Central memory CD8-positive, alpha-beta T cell (primary cell): Measurements from ENCODE around the gene IP6K3.

Experiments used
- ATAC-seq: fragments of 150-1000 bp; cut with Tn5 transposase; replicated peaks from 2 replicates; pipeline ENCODE4 v1.10.0; 2022; ENCODE audit warnings: mild to moderate bottlenecking, moderate FRiP score, moderate number of reproducible peaks; ENCODE audit not compliant: poor library complexity, severe bottlenecking; ENCODE audit errors: extremely low read depth
- DNase-seq, 2 donors: peaks; one replicate each; pipeline ENCODE4 v3.0.0; 2021; ENCODE audit warnings: low spot score in 2 of 2
- H3K27ac Mint-ChIP-seq: one replicate; pipeline ENCODE4 v1.8.0; 2022; ENCODE audit warnings: low read depth, mild to moderate bottlenecking, moderate library complexity, mixed read lengths
- H3K27me3 Mint-ChIP-seq: one replicate; pipeline ENCODE4 v1.8.0; 2022; ENCODE audit warnings: mixed read lengths
- H3K36me3 Mint-ChIP-seq: one replicate; pipeline ENCODE4 v1.8.0; 2022; ENCODE audit warnings: mild to moderate bottlenecking, moderate library complexity, mixed read lengths; ENCODE audit not compliant: insufficient read depth
- H3K4me1 Mint-ChIP-seq: one replicate; pipeline ENCODE4 v1.8.0; 2022; ENCODE audit warnings: mixed read lengths
- H3K4me3 Mint-ChIP-seq: one replicate; pipeline ENCODE4 v1.8.0; 2022; ENCODE audit warnings: mild to moderate bottlenecking, moderate library complexity, mixed read lengths
- H3K9me3 Mint-ChIP-seq: one replicate; pipeline ENCODE4 v1.8.0; 2022; ENCODE audit warnings: mixed read lengths

IP6K3 gene

GRCh38 chr6:33746651-33747100 is at the start of gene IP6K3:
Gene IP6K3, minus strand, starts transcription at chr6:33746905. Its CDS starts 11,429 bp downstream, at chr6:33735476.
- H3K27me3 Mint-ChIP-seq = peaks cover 29% of the 10 kb centered on the region
- no peak for DNase-seq
- no peak within 1 kb of the TSS for H3K4me3 Mint-ChIP-seq
- H3K27ac Mint-ChIP-seq = no peak within 1 kb of the TSS
- H3K4me1 Mint-ChIP-seq = no peaks in the 10 kb centered on the region
- no peaks in the 10 kb centered on the region for H3K36me3 Mint-ChIP-seq
- H3K9me3 Mint-ChIP-seq = no peaks in the 10 kb centered on the region
- no peak for ATAC-seq

DNA sequence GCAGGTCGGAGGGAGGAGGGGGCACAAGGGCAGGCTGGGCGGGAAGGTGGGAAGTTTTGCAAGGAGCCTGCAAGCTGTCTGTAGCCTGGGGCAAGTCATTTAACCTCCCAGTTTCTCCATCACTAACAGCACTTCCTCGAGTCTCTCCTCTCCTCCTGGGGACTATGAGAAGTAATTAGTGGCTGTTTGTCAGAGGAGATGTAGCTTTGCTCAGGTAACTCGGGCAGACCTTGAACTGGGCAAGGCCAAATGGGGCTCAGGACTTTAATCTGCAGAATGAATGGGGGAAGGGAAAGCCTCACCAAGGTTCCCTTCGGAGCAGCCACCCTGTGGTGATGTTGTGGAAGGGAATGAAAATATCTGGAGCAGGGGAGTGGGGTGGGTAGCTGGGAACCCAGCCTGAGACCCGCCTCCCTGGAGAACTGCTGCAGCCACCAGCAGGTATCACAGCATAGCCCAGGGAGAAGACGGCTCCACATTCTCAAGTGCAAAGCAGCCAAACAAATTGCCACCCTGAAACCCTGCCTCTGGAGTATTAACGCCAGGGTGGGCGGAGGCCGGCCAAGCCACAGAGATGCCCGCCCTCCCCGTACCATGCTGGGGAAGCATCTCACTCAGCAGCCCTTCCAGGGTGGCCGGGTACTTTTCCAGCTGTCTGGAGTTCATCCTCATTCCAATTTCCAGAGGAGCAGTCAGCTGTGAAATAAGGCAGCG is 48.4 kb upstream of the IP6K3 start:
- H3K4me3 Mint-ChIP-seq = no peak overlapping the region
- H3K36me3 Mint-ChIP-seq = peaks cover 2% of the 10 kb centered on the region
- peaks cover 4% of the 10 kb centered on the region for H3K4me1 Mint-ChIP-seq
- ATAC-seq = no peak
- peaks cover 40% of the 10 kb centered on the region for H3K27me3 Mint-ChIP-seq
- no peak overlapping the region for H3K27ac Mint-ChIP-seq
- no peaks in the 10 kb centered on the region for H3K9me3 Mint-ChIP-seq
- no peak for DNase-seq

DNA sequence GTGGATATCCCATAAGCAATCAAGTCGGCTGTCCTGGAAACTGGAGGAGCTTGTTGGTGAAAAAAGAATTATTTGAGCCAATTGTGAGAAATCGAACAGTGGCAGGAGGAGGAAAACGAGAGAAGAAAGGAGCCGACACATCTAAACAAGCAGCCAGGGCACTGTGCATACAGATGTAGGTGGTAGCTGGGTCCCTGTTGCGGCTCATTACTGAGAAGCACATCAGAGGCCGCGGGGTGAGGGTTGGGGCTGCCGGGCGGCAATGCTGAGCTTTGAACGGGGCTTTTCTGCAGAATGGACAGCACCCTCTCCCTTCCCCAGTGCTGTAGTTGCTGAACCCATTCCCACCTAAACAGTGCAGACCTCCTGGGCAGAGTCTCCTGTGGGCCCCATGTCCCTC is 46.3 kb upstream of the IP6K3 start:
- Mint-ChIP-seq H3K4me3 (no peak overlapping the region), H3K9me3 (no peaks in the 10 kb centered on the region), H3K36me3 (peaks cover 5% of the 10 kb centered on the region), H3K27ac (no peak overlapping the region), H3K27me3 (peaks cover 19% of the 10 kb centered on the region), H3K4me1 (peaks cover 14% of the 10 kb centered on the region)
- DNase-seq (no peak), ATAC-seq (no peak)

DNA sequence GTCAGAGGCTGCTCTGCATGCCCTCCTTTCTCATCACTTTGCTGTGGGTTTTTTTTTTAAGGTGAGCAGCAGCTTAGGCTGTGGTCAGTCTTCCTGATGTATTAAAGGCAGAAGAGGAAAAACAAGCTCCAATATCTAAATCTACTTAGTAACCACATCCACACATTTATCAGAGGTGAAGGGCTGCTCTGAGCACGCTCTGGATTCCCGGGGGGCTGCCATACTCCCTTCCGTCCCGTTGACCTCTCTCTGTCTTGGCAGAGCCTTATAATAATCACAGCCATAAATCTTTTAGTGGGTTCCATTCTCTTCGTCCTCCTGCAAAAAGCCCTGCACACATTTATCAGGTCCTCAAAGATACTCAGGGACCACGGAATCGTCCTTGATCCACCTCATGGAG is 44.9 kb upstream of the IP6K3 start:
- Mint-ChIP-seq H3K27me3 (peaks cover 5% of the 10 kb centered on the region), H3K27ac (no peak overlapping the region), H3K4me3 (no peak overlapping the region), H3K4me1 (peaks cover 27% of the 10 kb centered on the region), H3K36me3 (peaks cover 10% of the 10 kb centered on the region), H3K9me3 (no peaks in the 10 kb centered on the region)
- no peak for DNase-seq
- ATAC-seq = no peak

- peaks cover 15% of the 10 kb centered on the region for H3K36me3 Mint-ChIP-seq
- DNase-seq (no peak), ATAC-seq (no peak)
- peaks cover 34% of the 10 kb centered on the region for H3K4me1 Mint-ChIP-seq
- H3K27ac Mint-ChIP-seq = no peak overlapping the region
- H3K27me3 Mint-ChIP-seq = no peaks in the 10 kb centered on the region
- no peaks in the 10 kb centered on the region for H3K9me3 Mint-ChIP-seq
- H3K4me3 Mint-ChIP-seq = no peak overlapping the region
Measured at GRCh38 chr6:33790910-33791309, 44.2 kb upstream of the IP6K3 start.

GRCh38 chr6:33790379-33790778 is 43.7 kb upstream of the IP6K3 start:
- no peak overlapping the region for H3K27ac Mint-ChIP-seq

GRCh38 chr6:33789550-33789895 is 42.8 kb upstream of the IP6K3 start:
- H3K4me3 Mint-ChIP-seq = peak overlapping the region; percentile 70
- no peaks in the 10 kb centered on the region for H3K9me3 Mint-ChIP-seq
- no peaks in the 10 kb centered on the region for H3K27me3 Mint-ChIP-seq
- H3K36me3 Mint-ChIP-seq = peaks cover 21% of the 10 kb centered on the region
- DNase-seq = no peak
- H3K4me1 Mint-ChIP-seq = peaks cover 48% of the 10 kb centered on the region
- ATAC-seq = no peak
- no peak overlapping the region for H3K27ac Mint-ChIP-seq

More at GRCh38 chr6:33790379-33790778, 43.7 kb upstream of the IP6K3 start:
- H3K27me3 Mint-ChIP-seq = no peaks in the 10 kb centered on the region
- H3K36me3 Mint-ChIP-seq = peaks cover 16% of the 10 kb centered on the region
- peak overlapping the region; percentile 41 for H3K4me3 Mint-ChIP-seq
- DNase-seq (no peak), ATAC-seq (no peak)
- H3K9me3 Mint-ChIP-seq = no peaks in the 10 kb centered on the region
- H3K4me1 Mint-ChIP-seq = peaks cover 40% of the 10 kb centered on the region

DNA sequence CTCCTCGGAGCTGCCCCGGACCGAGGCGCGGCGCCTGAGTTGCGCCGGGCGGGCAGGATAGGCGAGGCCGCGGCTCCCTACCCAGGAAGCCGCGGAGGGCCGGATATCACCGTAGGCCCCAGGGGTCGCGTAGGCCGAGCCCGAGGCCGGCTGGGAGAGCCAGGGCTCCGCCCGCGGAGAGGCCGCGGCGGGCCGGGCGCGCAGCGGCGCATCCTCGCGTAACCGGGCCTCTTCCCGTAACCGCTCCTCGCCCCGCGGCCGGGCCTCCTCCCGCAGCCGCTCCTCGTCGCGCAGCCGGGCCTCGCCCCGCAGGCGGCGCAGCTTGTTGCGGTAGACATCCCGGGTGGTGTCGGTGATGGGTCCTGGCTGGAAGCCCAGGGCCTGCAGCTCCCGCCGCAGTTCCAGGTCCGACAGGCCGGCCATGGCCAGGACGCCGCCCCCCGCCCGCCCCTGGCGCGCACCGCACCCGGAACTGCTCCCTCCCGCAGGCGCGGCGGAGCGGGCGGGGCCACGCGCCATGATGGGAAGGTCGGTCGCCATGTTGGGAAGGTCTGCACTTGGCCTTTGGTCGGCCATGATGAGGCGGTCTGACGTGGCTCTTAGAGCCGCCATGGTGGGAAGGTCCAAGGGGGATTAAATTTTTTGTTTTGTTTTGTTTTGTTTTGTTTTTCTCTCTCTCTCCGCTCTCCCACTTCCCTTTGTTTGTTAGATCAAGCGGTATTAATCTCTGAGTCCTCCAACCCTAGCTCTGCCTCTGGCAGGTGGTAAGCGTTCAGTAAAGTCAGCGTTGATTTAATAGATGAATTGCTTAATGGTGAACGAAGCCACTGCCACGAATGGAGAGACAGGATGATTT is 42.2 kb upstream of the IP6K3 start, which contains the start of gene LEMD2:
Gene LEMD2 (minus strand): TSS at position 437 of the 856 bp plus-strand sequence. CDS start 14 bp downstream, at position 423.
- Mint-ChIP-seq H3K4me1 (peaks cover 52% of the 10 kb centered on the region), H3K27me3 (no peaks in the 10 kb centered on the region), H3K27ac (peak within 1 kb of the TSS; percentile 98), H3K36me3 (peaks cover 24% of the 10 kb centered on the region), H3K4me3 (peak within 1 kb of the TSS; percentile 99), H3K9me3 (no peaks in the 10 kb centered on the region)
- DNase-seq = peak; percentile 91 to 93
- peak; percentile 86 for ATAC-seq

- Mint-ChIP-seq H3K4me3 (peak overlapping the region; percentile 99), H3K27me3 (no peaks in the 10 kb centered on the region), H3K9me3 (no peaks in the 10 kb centered on the region), H3K27ac (peak overlapping the region; percentile 98), H3K4me1 (peaks cover 58% of the 10 kb centered on the region), H3K36me3 (peaks cover 30% of the 10 kb centered on the region)
- ATAC-seq = peak; percentile 57
- peak; percentile 34 to 35 for DNase-seq
Measured at GRCh38 chr6:33787954-33788693, 41.4 kb upstream of the IP6K3 start.

DNA sequence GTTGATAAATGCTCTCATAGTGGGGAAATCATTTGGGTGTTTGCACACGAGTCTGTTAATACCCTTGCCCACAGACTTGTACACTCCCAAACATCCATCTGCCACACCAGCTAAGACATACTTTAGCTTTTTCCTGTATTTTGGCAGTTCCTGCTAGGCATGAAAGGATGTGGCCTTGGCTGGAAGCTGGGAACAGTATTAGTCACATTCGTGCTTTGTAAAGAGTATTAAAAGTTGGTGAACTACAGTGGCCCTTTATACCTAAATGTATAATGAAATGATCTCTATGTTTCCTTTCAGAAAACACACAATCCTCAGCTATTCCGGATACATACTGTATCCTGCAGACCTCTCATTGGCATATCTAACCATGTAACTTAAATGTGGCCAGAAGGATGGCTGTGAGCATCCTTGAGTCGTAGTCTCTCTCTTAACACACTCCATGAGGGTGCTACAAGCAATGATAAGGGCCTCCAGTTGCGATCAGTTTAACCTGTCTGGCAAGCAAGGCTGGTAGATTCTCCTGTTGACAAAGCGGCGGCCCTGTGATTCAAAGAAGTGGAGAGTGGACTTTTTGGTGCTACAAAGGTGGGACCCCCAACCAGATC is 40.7 kb upstream of the IP6K3 start:
- peak overlapping the region; percentile 99 for H3K4me3 Mint-ChIP-seq
- no peaks in the 10 kb centered on the region for H3K27me3 Mint-ChIP-seq
- ATAC-seq = no peak
- no peak for DNase-seq
- peaks cover 61% of the 10 kb centered on the region for H3K4me1 Mint-ChIP-seq
- no peaks in the 10 kb centered on the region for H3K9me3 Mint-ChIP-seq
- H3K27ac Mint-ChIP-seq = peak overlapping the region; percentile 98
- peaks cover 33% of the 10 kb centered on the region for H3K36me3 Mint-ChIP-seq

DNA sequence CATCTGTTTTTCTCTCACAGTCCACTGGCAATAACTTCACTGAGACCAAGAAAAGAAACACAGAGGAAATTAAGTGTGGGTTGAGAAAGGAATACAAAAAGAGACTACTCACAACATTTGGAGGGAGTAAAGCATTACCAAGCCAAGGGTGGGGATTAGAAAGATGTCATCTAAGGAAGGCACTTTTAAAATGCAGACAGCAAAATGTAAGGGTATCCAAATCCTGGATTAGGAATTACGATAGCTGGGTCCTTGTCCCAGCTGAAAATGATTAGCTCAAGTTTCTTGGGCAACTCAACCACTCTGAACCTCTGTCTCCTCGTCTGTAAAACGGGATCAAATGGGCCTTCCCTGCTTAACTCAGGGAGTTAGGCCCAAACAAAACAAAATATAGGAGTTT is 40.0 kb upstream of the IP6K3 start:
- no peaks in the 10 kb centered on the region for H3K9me3 Mint-ChIP-seq
- DNase-seq = no peak
- H3K27me3 Mint-ChIP-seq = no peaks in the 10 kb centered on the region
- H3K4me3 Mint-ChIP-seq = peak overlapping the region; percentile 99
- H3K27ac Mint-ChIP-seq = no peak overlapping the region
- no peak for ATAC-seq
- peaks cover 68% of the 10 kb centered on the region for H3K4me1 Mint-ChIP-seq
- peaks cover 33% of the 10 kb centered on the region for H3K36me3 Mint-ChIP-seq

GRCh38 chr6:33785778-33786177 is 39.1 kb upstream of the IP6K3 start:
- no peaks in the 10 kb centered on the region for H3K9me3 Mint-ChIP-seq
- peaks cover 73% of the 10 kb centered on the region for H3K4me1 Mint-ChIP-seq
- peak overlapping the region; percentile 99 for H3K4me3 Mint-ChIP-seq
- H3K27ac Mint-ChIP-seq = no peak overlapping the region
- no peaks in the 10 kb centered on the region for H3K27me3 Mint-ChIP-seq
- H3K36me3 Mint-ChIP-seq = peaks cover 38% of the 10 kb centered on the region
- no peak for DNase-seq
- no peak for ATAC-seq
